K562 (cell line): ENCODE measurements around the gene SLC6A20.

Source experiments
- BRCA1 ChIP-seq, 2 experiments: fragments of 450-650 bp in 1 of 2; sonication (generic) in 1 of 2; formaldehyde crosslinking in 1 of 2; IDR thresholded peaks; 2 replicates each; pipeline versions ENCODE4 v1.5.0 to v1.6.1; 2017 to 2020; ENCODE audit warnings: mild to moderate bottlenecking in 1 of 2, missing genetic modification reagents in 1 of 2
- CTCF ChIP-seq, 3 experiments: IDR thresholded peaks in 2 of 3; conservative IDR thresholded peaks in 1 of 3; 2 replicates each; pipeline ENCODE4 v1.5.1; 2011 to 2012; ENCODE audit warnings: low read length in 3 of 3, mild to moderate bottlenecking in 3 of 3, control low read depth in 2 of 3, improper control_type of control experiment in 1 of 3, inconsistent platforms in 1 of 3, low read depth in 1 of 3, mixed read lengths in 1 of 3, moderate library complexity in 1 of 3; ENCODE audit not compliant: insufficient read depth in 2 of 3
- EP300 ChIP-seq: IDR thresholded peaks from 2 replicates; pipeline ENCODE4 v1.6.1; 2012; ENCODE audit warnings: low read length, improper control_type of control experiment
- ZBTB49 ChIP-seq: sonication (generic); formaldehyde crosslinking; IDR thresholded peaks from 2 replicates; pipeline ENCODE4 v1.8.0; 2022; ENCODE audit warnings: missing genetic modification reagents, mild to moderate bottlenecking, borderline replicate concordance

GRCh38 chr3:45807681-45808540 lies 11.6 kb upstream of the SLC6A20 start:
- no peak for TF ChIP-seq ZBTB49 (CRISPR knock-in tag)
- no peak for TF ChIP-seq CTCF (IDR thresholded peaks at IDR 0.05 in 2 of 3, conservative IDR thresholded peaks at IDR 0.05 in 1 of 3; ENCODE audit: insufficient read depth in 2 of 3, low read depth in 1 of 3, low read length in 3 of 3)
- TF ChIP-seq EP300, result no peak
- no peak for TF ChIP-seq BRCA1 (IDR thresholded peaks at IDR 0.05)
- no peak for TF ChIP-seq BRCA1 (CRISPR knock-in tag; IDR thresholded peaks at IDR 0.05)
